Suprapubic skin (tissue), 4 donors: ENCODE results near the gene ERVK3-1. TPM values are rescaled to one million over a fixed set of nuclear protein-coding genes. Genes with fewer than 3 reads are reported as not detected.

Experiments used
- DNase-seq, 2 donors: peaks; one replicate each; pipeline ENCODE4 v3.0.0-alpha.2; 2019; ENCODE audit warnings: low spot score in 2 of 2
- H3K27ac ChIP-seq: fragments of 200-600 bp; sonication (generic); one replicate; pipeline ENCODE4 v1.5.1; 2019
- H3K27me3 ChIP-seq: fragments of 200-600 bp; sonication (generic); one replicate; pipeline ENCODE4 v1.5.1; 2019
- H3K36me3 ChIP-seq: fragments of 200-600 bp; sonication (generic); one replicate; pipeline ENCODE4 v1.5.1; 2019
- H3K4me1 ChIP-seq: fragments of 200-600 bp; sonication (generic); one replicate; pipeline ENCODE4 v1.5.1; 2019
- H3K4me3 ChIP-seq: fragments of 200-600 bp; sonication (generic); one replicate; pipeline ENCODE4 v1.5.1; 2019; ENCODE audit warnings: mild to moderate bottlenecking
- H3K9me3 ChIP-seq: fragments of 200-600 bp; sonication (generic); one replicate; pipeline ENCODE4 v1.5.1; 2019
- CTCF ChIP-seq, 2 donors: fragments of 200-600 bp in 1 of 2; fragments of 450-650 bp in 1 of 2; sonication (generic) in 1 of 2; IDR thresholded peaks; one replicate each; pipeline ENCODE4 v1.5.1; 2016 to 2019; ENCODE audit warnings: antibody characterized with exemption in 2 of 2, mild to moderate bottlenecking in 1 of 2, moderate library complexity in 1 of 2
- EP300 ChIP-seq: sonication (generic); formaldehyde crosslinking; IDR thresholded peaks from one replicate; pipeline ENCODE4 v1.6.1; 2017; ENCODE audit warnings: antibody characterized with exemption
- POLR2A ChIP-seq, 2 donors: fragments of 450-650 bp; IDR thresholded peaks; one replicate each; pipeline ENCODE4 v1.6.1; 2017; ENCODE audit warnings: antibody characterized with exemption in 2 of 2, mild to moderate bottlenecking in 2 of 2, moderate library complexity in 2 of 2
- POLR2AphosphoS5 ChIP-seq, 3 donors: sonication (generic); formaldehyde crosslinking; IDR thresholded peaks; one replicate each; pipeline ENCODE4 v1.6.1; 2017; ENCODE audit warnings: antibody characterized with exemption in 3 of 3
- WGBS: methylation state at CpG from one replicate; pipeline ENCODE4 v1.1.5; 2018; 5-methylcytosine and 5-hydroxymethylcytosine counted together
- total RNA-seq, 4 donors: library from RNA; depleted of rRNA; stranded (reverse); fragments of >200 nt; gene quantifications; one replicate each; pipeline ENCODE4 v1.1.0, GENCODE V29; 2016

ERVK3-1 gene
- total RNA-seq, 4 donors from 2014 or later, result 36.9 to 70.3 (median 42.1) TPM

DNA sequence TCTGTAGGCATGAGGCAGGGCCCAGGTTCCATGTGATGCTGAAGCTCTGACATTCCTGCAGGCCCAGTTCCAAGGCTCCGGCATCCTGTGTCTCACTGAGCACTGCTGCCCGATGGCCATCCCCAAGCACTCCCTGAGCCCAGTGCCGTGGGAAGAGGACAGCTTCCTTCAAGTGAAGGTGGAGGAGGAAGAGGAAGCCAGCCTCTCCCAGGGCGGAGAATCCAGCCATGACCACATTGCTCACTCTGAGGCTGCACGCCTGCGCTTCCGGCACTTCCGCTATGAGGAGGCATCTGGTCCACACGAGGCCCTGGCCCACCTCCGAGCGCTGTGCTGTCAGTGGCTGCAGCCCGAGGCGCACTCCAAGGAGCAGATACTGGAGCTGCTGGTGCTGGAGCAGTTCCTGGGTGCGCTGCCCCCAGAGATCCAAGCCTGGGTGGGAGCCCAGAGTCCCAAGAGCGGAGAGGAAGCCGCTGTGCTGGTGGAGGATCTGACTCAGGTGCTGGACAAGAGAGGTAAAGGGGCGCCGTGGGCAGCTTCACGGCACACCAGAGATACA, 29.6 kb downstream of the ERVK3-1 start:
- H3K36me3 ChIP-seq, result peaks cover 40% of the 10 kb centered on the region
- no peaks in the 10 kb centered on the region for H3K9me3 ChIP-seq
- H3K4me3 ChIP-seq, result no peak overlapping the region
- 100% methylated on average over 3 of the region's 19 CpGs for WGBS
- TF ChIP-seq POLR2AphosphoS5 (IDR thresholded peaks at IDR 0.05), result no peak
- TF ChIP-seq EP300, result no peak
- no peak for TF ChIP-seq POLR2A (IDR thresholded peaks at IDR 0.05)
- TF ChIP-seq CTCF (IDR thresholded peaks at IDR 0.05), result no peak
- no peak for DNase-seq
- no peaks in the 10 kb centered on the region for H3K27me3 ChIP-seq
- H3K27ac ChIP-seq, result no peak overlapping the region
- H3K4me1 ChIP-seq, result no peaks in the 10 kb centered on the region

DNA sequence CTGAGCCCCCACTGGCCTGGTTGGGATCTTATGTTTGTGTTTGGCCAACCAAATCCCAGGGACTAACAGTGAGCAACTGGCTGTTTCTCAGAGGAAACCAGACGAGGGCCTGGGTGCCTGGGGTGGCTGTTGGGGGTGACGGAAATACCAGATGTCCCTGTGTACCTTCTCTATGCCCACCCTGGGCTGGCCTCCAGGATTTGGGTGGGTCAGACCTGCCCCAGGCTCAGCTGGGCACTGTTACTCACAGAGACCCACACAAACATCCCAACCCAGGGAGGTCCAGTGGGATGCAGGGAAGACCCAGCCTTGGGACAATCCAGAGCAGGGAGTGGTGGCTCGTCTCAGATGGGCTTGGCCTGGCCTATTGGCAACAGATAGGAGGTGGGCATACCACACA, 30.5 kb downstream of the ERVK3-1 start:
- H3K27ac ChIP-seq, result no peak overlapping the region
- H3K27me3 ChIP-seq, result no peaks in the 10 kb centered on the region
- WGBS, result 73% methylated on average over 3 of the region's 3 CpGs
- H3K9me3 ChIP-seq, result no peaks in the 10 kb centered on the region
- no peak for DNase-seq
- peaks cover 40% of the 10 kb centered on the region for H3K36me3 ChIP-seq
- H3K4me3 ChIP-seq, result no peak overlapping the region
- TF ChIP-seq POLR2A (IDR thresholded peaks at IDR 0.05) (no peak), POLR2AphosphoS5 (IDR thresholded peaks at IDR 0.05) (no peak), CTCF (IDR thresholded peaks at IDR 0.05) (no peak), EP300 (no peak)
- no peaks in the 10 kb centered on the region for H3K4me1 ChIP-seq

- DNase-seq, result no peak
- Histone ChIP-seq H3K9me3 (no peaks in the 10 kb centered on the region), H3K27me3 (no peaks in the 10 kb centered on the region), H3K36me3 (peaks cover 44% of the 10 kb centered on the region), H3K27ac (no peak overlapping the region), H3K4me1 (no peaks in the 10 kb centered on the region), H3K4me3 (no peak overlapping the region)
- WGBS, result 92% methylated on average over 1 of the region's 1 CpG
- TF ChIP-seq POLR2A (IDR thresholded peaks at IDR 0.05), result no peak
- no peak for TF ChIP-seq POLR2AphosphoS5 (IDR thresholded peaks at IDR 0.05)
- TF ChIP-seq CTCF (IDR thresholded peaks at IDR 0.05), result no peak
- no peak for TF ChIP-seq EP300
Observed at GRCh38 chr19:58336216-58336615, 31.0 kb downstream of the ERVK3-1 start.

DNA sequence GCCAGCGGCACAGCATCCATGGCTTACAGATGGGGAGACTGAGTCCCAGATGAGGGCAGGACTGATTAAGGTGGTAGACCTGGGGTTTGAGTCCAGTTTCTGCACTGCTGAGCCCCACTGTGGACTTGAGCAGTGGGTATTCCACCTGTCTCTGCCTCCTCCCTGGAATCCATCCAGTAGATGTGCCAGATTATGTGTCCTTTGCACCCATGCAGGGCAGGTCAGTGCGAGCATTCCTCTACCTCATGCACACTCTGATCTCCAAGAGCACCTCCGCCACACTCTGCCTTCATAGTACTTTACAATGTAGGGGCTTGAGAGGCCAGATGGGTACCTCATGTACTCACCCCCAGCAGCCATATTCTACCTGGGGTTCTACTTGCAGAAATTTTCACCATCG, 31.6 kb downstream of the ERVK3-1 start:
- H3K9me3 ChIP-seq, result no peaks in the 10 kb centered on the region
- WGBS, result 88% methylated on average over 3 of the region's 4 CpGs
- H3K4me3 ChIP-seq, result no peak overlapping the region
- no peak overlapping the region for H3K27ac ChIP-seq
- TF ChIP-seq EP300 (no peak), POLR2AphosphoS5 (IDR thresholded peaks at IDR 0.05) (no peak), CTCF (IDR thresholded peaks at IDR 0.05) (no peak), POLR2A (IDR thresholded peaks at IDR 0.05) (no peak)
- H3K4me1 ChIP-seq, result no peaks in the 10 kb centered on the region
- H3K27me3 ChIP-seq, result no peaks in the 10 kb centered on the region
- H3K36me3 ChIP-seq, result peaks cover 44% of the 10 kb centered on the region
- DNase-seq, result no peak

DNA sequence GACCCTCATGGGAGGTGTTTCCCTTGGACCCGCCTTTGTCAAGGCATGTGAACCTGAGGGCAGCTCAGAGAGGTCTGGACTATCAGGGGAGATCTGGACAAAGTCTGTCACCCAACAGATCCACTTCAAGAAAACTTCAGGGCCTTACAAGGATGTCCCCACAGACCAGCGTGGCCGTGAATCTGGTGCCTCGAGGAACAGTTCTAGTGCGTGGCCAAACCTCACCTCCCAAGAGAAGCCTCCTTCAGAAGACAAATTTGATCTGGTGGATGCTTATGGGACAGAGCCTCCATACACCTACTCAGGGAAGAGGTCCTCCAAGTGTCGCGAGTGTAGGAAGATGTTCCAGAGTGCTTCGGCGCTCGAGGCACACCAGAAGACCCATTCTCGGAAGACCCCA, 33.2 kb downstream of the ERVK3-1 start:
- 97% methylated on average over 11 of the region's 11 CpGs for WGBS
- Histone ChIP-seq H3K4me3 (no peak overlapping the region), H3K27me3 (no peaks in the 10 kb centered on the region), H3K36me3 (peaks cover 44% of the 10 kb centered on the region), H3K27ac (no peak overlapping the region), H3K9me3 (no peaks in the 10 kb centered on the region), H3K4me1 (no peaks in the 10 kb centered on the region)
- no peak for DNase-seq
- TF ChIP-seq CTCF (IDR thresholded peaks at IDR 0.05) (no peak), POLR2AphosphoS5 (IDR thresholded peaks at IDR 0.05) (no peak), POLR2A (IDR thresholded peaks at IDR 0.05) (no peak), EP300 (no peak)
